ENCODE measurements around the gene MEF2B. TPM values are rescaled to one million over a fixed set of nuclear protein-coding genes. Genes with fewer than 3 reads are reported as not detected.

MEF2B gene
- total RNA-seq, 1 experiment from 2014 or later: 0.80 TPM

- Histone ChIP-seq H3K27me3 (ENCODE audit: control insufficient read depth, insufficient read depth, low read length) (no peaks in the 10 kb centered on the region), H3K36me3 (replicated peaks; ENCODE audit: control insufficient read depth, insufficient read depth, low read length) (no peaks in the 10 kb centered on the region), H3K4me3 (ENCODE audit: insufficient read depth, low read depth, low read length) (no peak overlapping the region)
- no peak for DNase-seq
Measured at GRCh38 chr19:19098084-19098702, 71.9 kb downstream of the MEF2B start.

- no peaks in the 10 kb centered on the region for H3K36me3 ChIP-seq (replicated peaks; ENCODE audit: control insufficient read depth, insufficient read depth, low read length)
- DNase-seq: no peak
- no peaks in the 10 kb centered on the region for H3K27me3 ChIP-seq (ENCODE audit: control insufficient read depth, insufficient read depth, low read length)
- no peak overlapping the region for H3K4me3 ChIP-seq (ENCODE audit: insufficient read depth, low read depth, low read length)
Measured at GRCh38 chr19:19096641-19097627, 73.1 kb downstream of the MEF2B start.

DNA sequence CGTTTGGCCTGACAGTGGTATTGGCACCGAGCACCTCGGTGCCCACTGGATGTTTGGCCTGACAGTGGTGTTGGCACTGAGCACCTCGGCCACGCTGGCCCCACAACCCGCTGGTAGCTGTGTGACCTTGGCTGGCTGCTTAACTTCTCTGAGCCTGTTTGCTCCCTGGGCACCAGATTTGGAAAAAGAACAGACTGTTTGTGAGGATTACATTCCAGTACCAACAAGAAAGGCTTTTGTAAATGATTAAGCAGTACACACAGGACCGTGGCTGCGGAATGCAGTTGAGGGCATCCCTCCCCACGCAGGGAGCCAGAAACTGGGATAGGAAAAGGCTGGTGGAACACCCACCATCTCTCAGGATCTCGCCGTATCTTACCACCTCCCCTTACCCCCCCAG lies 74.4 kb downstream of the MEF2B start:
- H3K36me3 ChIP-seq (replicated peaks; ENCODE audit: control insufficient read depth, insufficient read depth, low read length): no peaks in the 10 kb centered on the region
- DNase-seq: peak; percentile 18
- no peaks in the 10 kb centered on the region for H3K27me3 ChIP-seq (ENCODE audit: control insufficient read depth, insufficient read depth, low read length)
- H3K4me3 ChIP-seq (ENCODE audit: insufficient read depth, low read depth, low read length): no peak overlapping the region

Other genes with a start within 250 kb of the MEF2B start
- 25.1 and 35.7 TPM in 2 replicates for gene HOMER3, start 229.0 kb downstream of the MEF2B start, total RNA-seq (2014; rRNA removed; shearing (Covaris generic))
- 54.5 and 79.0 TPM in 2 replicates for gene SUGP2, start 136.7 kb downstream of the MEF2B start, total RNA-seq (2014; rRNA removed; shearing (Covaris generic))
- gene ARMC6, start 136.7 kb downstream of the MEF2B start, total RNA-seq (2014; rRNA removed; shearing (Covaris generic)): 69.4 and 100.0 TPM in 2 replicates
- gene SLC25A42, start 106.3 kb downstream of the MEF2B start, total RNA-seq (2014; rRNA removed; shearing (Covaris generic)): 4.8 and 8.0 TPM in 2 replicates
- gene TMEM161A, start 31.8 kb downstream of the MEF2B start, total RNA-seq (2014; rRNA removed; shearing (Covaris generic)): 26.6 and 36.3 TPM in 2 replicates
- 12.5 and 18.9 TPM in 2 replicates for gene BORCS8, start 21.9 kb upstream of the MEF2B start, total RNA-seq (2014; rRNA removed; shearing (Covaris generic))
- 43.5 and 51.0 TPM in 2 replicates for gene RFXANK, start 22.0 kb upstream of the MEF2B start, total RNA-seq (2014; rRNA removed; shearing (Covaris generic))
- 25.8 and 31.4 TPM in 2 replicates for gene NR2C2AP, start 33.2 kb upstream of the MEF2B start, total RNA-seq (2014; rRNA removed; shearing (Covaris generic))
- gene NCAN, start 41.7 kb upstream of the MEF2B start, total RNA-seq (2014; rRNA removed; shearing (Covaris generic)): 0.81 and 1.7 TPM in 2 replicates
- gene TM6SF2, start 103.0 kb upstream of the MEF2B start, total RNA-seq (2014; rRNA removed; shearing (Covaris generic)): 0.52 and 1.4 TPM in 2 replicates
- gene SUGP1, start 150.2 kb upstream of the MEF2B start, total RNA-seq (2014; rRNA removed; shearing (Covaris generic)): 43.7 and 44.4 TPM in 2 replicates
- 39.9 and 43.3 TPM in 2 replicates for gene MAU2, start 150.6 kb upstream of the MEF2B start, total RNA-seq (2014; rRNA removed; shearing (Covaris generic))
- gene GATAD2A, start 235.4 kb upstream of the MEF2B start, total RNA-seq (2014; rRNA removed; shearing (Covaris generic)): 104 and 130 TPM in 2 replicates

Data from H7 (cell line).